HG02981 (cell line): ENCODE data around the gene CMYA5.

Source experiments
- ATAC-seq: cut with Tn5 transposase; IDR thresholded peaks from one replicate; pipeline ENCODE4 v1.9.1; 2021; ENCODE audit warnings: mild to moderate bottlenecking, moderate library complexity; ENCODE audit not compliant: unreplicated experiment

Gene CMYA5

DNA sequence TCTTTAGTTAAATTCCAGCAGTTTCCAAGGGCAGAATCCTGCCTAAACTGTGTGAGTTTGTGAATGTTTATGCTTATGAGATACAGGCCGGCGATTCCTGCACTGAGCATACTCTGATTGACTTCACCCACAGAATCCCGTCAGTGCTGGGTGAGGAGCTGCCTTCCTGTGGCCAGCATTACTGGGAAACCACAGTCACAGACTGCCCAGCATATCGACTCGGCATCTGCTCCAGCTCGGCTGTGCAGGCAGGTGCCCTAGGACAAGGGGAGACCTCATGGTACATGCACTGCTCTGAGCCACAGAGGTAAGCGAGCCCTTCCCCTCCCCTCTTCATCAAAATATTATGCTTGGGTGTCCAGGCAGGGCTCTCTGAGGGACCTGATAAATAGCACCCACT lies 103.7 kb downstream of the CMYA5 start:
- no peak for ATAC-seq

DNA sequence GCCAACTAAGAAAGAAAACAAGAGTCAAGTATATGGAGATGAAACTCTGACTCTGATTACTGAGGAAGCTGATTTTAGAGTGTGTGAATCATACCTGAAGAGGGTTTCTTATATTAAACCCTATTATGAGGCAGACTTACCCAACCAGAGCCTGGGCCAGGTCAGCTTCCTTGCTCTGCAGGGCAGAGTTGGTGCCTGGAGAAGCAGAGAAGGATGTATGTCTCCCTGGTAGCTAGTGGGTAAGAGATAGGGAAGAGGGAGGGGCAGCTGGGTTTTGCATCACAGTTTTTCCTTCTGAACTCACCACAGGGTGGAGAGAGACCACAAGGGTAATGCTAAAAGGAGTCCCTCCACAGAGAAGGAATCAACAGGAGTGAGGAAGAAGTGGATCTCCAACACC lies 104.1 kb downstream of the CMYA5 start:
- ATAC-seq: no peak

DNA sequence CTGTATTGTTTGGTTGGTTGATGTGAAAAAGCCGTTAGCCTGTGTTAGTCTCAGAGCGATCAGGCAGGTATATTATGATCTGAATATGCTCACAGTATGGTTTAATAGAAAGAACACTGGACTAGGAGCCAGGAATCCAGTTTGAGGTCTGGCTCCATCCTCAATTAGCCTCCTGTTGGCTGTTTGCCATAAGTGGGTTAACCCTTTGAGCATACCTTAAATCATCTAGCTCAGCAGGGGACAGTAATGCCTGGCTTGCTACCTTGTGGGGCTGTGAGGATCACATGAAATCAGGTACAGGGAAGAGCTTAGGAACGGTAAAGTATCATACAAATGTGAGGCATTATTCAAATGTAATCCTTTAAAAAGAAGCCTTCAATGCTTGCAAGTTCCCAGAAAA lies 104.7 kb downstream of the CMYA5 start:
- ATAC-seq: no peak

GRCh38 chr5:79795764-79796398 lies 106.2 kb downstream of the CMYA5 start:
- ATAC-seq: no peak

- ATAC-seq: no peak
Observed at GRCh38 chr5:79798893-79799590, 109.4 kb downstream of the CMYA5 start.

DNA sequence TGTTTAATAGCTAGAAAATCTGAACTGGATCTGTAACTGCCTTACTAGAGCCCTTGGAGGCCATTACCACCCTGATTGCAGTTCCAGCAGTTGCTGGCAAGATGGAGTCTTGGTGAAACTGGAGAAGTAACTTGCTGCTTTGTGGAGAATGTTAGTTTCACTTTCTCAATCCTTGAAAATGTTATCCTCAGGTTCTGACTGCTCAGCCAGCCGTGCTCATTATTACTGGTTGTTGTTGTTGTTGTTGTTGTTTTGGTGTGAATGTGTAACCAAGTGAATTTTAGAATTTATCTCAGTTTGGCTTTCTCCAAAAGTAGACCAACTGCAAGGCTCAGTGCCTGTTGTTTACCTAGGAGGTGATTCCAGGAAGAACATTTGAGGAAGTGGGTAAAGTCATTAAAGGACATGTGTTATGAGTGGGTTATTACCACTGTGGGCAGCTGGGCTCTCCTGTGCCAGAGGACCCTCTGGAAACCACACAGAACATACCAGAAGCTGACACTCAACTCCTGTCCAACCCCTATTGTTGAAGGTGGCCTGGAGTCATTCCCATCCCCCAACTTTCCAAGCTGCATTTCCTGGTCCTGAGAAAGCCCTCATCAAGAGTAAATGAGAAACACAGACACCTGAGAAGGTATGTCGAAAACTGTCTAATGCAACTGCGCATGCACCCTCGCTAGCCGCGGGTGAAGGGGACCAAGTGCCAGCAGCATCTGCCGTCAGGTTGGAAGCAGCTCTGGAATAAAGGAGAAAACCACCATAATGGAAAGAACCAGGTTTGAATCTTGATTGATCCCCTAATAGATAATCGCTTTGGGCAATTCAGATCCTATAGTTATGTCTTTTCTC lies 111.6 kb downstream of the CMYA5 start:
- ATAC-seq: no peak

GRCh38 chr5:79802406-79802805 lies 112.8 kb downstream of the CMYA5 start:
- ATAC-seq: no peak

GRCh38 chr5:79803007-79803406 lies 113.4 kb downstream of the CMYA5 start:
- ATAC-seq: no peak

GRCh38 chr5:79806741-79807140 lies 117.1 kb downstream of the CMYA5 start:
- ATAC-seq: no peak

- ATAC-seq: no peak
Observed at GRCh38 chr5:79809743-79810142, 120.1 kb downstream of the CMYA5 start.

DNA sequence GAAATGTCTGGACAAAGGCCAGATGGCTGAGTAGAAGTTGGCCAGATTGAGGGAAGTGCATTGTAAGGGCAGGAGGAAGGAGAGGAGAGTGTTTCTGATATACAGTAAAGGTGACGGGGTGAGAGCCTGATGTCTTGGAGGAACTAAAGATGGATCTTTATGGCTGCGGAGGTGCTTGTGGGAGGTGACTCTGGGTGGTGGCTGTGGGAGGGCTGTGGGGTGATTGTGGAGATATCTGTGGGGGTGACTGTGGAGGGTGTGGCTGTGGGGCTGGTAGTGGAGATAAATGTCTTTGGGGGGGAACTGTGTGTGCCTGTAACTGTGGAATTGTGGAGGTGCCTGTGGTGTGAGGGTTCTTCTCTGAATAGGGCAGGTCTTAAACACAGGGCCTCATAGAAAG lies 121.4 kb downstream of the CMYA5 start:
- no peak for ATAC-seq

DNA sequence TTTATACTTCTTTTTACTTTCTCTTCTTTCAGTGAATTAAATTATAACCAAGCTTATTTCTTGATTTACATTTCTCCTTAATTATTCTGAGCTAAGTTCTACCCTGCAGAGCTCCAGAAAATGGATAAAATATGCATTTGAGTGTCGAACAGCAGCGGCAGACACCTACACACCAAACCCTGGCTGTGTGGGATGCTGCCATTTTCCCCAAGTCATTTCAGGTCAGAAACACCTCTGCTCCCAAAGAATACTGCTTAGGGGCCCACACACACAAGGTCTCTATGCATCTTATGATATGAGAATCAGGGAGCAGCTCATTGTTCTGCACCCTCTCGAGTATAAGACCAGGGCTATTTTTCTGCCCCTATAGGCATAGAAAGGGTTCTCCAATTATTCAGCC lies 122.3 kb downstream of the CMYA5 start:
- no peak for ATAC-seq

GRCh38 chr5:79814699-79815098 lies 125.1 kb downstream of the CMYA5 start:
- ATAC-seq: no peak

DNA sequence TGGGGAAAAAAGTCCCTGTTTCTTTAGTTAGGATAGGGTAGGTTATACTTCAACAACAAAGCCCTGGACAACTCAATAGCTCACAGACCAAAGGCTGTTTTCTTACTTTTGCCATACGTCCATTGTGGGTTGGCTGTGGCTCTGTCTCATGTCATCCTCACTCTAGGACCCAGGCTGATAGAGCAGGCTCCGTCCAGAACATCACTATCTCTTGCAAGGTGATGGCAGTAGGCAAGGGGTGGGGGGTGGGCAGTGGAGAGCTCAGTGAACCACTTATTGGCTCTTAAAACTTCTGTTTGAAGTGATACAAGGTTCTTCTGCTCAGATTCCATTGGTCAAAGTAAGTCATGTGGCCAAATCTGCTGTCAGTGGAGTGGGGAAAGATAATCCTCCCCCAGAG lies 126.4 kb downstream of the CMYA5 start:
- no peak for ATAC-seq

DNA sequence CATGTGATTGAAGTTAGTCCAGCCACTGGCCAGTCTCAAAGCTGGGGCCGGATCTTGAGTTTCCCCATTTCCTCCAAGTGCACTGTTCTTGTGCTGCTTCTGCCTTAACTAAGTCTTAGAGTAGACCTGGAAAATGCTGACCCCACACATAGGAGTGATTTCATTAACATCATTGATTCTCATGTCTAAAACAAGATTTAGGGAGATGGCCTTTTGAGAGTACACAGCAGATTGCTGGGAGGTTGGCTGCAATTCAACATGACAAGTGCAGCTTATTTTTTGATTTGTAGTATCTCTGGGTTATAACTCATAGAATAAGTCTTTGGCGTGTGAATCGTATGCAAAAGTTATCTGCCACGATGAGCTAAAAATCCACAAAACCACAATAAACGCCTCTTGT lies 131.0 kb downstream of the CMYA5 start:
- no peak for ATAC-seq

- ATAC-seq: no peak
Observed at GRCh38 chr5:79824444-79824843, 134.8 kb downstream of the CMYA5 start.

DNA sequence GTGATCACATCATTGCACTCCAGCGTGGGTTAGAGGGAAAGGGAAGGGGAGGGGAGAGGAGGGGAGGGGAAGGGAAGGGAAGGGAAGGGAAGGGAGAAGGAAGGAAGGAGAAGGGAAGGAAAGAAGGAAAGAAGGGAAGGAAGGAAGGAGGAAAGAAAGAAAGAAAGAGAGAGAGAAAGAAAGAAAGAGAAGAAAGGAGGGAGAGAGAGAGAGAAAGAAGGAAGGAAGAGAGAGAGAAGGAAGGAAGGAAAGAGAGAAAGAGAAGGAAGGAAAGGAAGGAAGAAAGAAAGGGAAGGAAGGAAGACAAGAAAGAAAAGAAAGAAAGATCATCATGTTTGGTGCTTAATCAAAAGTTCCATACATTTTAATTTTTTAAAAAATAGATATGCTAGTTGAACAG lies 136.2 kb downstream of the CMYA5 start:
- no peak for ATAC-seq

DNA sequence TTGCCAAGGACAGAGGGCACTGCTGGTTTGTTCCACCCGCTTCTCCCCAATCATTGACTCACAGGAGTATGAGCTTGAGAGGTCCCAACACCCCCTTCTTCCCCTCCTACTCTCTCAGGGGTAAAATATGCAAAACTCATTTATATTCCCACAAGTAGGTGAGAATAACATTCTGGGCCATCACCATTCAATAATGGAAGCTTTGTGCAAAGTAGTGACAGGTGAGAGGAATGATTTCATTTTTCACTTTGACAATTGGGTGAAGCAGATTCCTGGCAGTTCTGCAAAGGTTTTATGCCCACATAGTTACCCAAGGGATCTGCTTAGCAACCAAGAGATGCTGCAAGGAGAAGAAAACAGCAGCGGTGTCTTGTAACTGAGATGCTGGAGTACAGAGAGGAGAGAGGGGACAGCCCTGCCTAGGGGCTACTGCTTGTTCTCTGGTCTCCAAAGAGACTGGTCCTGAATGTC lies 137.6 kb downstream of the CMYA5 start:
- no peak for ATAC-seq

GRCh38 chr5:79829260-79829659 lies 139.6 kb downstream of the CMYA5 start:
- ATAC-seq: no peak

DNA sequence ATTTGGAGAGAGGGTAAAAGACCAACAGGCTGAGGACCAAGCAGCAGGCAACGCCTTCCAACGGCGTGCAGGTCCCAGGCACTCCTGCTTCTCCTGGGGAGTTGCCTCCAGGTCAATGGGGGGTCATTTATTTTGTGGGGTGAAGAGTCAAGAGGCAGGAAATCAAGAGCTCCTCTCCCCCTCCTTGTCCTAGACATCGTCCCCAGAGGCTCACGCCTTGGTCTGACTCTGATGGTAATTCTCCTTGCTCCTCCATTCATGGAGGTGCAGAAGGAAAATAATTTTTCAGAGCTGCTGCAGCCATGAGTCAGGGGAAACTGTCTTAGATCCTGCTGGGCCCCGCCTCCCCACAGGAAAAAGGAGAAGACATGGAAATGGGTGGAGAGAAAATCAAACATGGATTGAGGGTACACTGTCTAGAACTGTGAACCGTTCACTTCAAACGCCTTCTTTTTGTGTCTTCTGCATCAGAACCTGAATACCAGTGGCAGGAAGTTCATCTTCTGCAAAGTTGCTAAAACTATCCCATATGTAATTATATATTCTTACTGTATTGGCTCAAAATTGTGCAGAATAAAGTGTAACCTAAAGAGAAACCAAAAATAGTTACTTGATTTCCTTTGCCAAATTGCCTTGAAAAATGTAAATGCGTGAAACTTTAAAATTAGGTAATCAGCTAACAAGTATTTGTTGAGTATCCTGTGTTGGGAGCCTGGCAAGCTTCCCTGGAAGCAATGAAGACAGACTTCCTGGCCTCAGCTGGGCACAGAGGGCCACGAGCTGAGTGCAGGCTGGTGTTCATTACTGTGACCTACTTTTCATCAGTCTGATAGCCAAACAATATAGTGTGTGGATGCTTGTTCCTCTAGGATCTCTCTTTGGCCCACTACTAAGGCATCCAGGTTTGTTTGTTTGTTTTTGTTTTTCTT lies 142.0 kb downstream of the CMYA5 start:
- ATAC-seq: no peak

DNA sequence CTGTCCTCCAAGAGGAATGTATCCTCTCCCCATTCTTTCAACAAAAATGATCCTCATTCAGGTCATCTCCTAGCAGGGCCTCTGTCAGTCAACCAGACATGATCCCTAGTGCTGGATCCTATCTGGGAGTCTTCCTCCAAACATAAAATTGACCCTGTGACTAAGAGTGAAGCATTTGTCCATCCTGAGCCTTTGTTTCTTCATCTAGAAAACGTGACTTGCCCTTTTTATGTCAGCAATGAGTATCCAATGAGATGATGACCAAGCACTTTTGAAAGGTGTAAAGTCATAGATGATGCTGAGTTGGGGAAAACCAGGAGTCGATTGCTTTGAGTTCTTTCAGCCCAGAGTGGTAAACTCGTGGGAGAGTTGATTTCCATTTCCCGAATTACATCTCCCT lies 143.3 kb downstream of the CMYA5 start:
- no peak for ATAC-seq
